SK-N-SH treated with all-trans-retinoic acid at 6 μM for 48 hours (cell line): Measurements from ENCODE around the gene ARHGAP8.

Source experiments
- ARNTL ChIP-seq: fragments of 450-650 bp; formaldehyde crosslinking; IDR thresholded peaks from 2 replicates; pipeline ENCODE4 v1.5.0; 2020; ENCODE audit warnings: low read depth, mild to moderate bottlenecking, moderate library complexity, borderline replicate concordance
- ESRRG ChIP-seq: fragments of 250-450 bp; sonication (Bioruptor Pico); IDR thresholded peaks from 2 replicates; pipeline ENCODE4 v1.6.1; 2021; ENCODE audit warnings: mild to moderate bottlenecking
- ZNF70 ChIP-seq: fragments of 450-650 bp; formaldehyde crosslinking; IDR thresholded peaks from 2 replicates; pipeline ENCODE4 v1.5.0; 2020; ENCODE audit warnings: mild to moderate bottlenecking, moderate library complexity
- TF ChIP-seq, protein P1 (sequence below): fragments of 250-450 bp; sonication (Bioruptor Pico); IDR thresholded peaks from 2 replicates; pipeline ENCODE4 v1.5.0; 2020; ENCODE audit warnings: mild to moderate bottlenecking, moderate library complexity
- TF ChIP-seq, protein P2 (sequence below): fragments of 250-450 bp; sonication (Bioruptor Pico); IDR thresholded peaks from 2 replicates; pipeline ENCODE4 v1.8.0; 2020; ENCODE audit warnings: mild to moderate bottlenecking, moderate library complexity, borderline replicate concordance
- TF ChIP-seq, protein P3 (sequence below): fragments of 250-450 bp; sonication (Bioruptor Pico); IDR thresholded peaks from 2 replicates; pipeline ENCODE4 v1.5.1; 2021; ENCODE audit warnings: mild to moderate bottlenecking, moderate library complexity

DNA sequence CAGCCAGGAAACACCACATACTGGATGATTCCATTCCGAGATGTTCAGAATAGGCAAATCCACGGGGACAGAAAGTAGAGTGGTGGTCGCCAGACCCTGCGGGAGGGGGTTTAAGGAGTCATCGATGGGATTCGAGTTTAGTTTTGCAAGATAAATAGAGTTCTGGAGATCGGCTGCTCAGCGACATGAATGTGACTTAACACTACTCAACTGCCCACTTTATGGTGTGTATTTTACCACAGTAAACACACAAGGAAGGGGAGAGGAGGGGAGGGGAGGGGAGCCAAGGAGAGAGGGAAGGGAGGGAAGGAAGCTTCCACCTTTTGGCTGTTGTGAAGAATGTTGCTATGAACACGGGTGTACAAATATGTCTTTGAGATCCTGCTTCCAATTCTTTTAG is 10.4 kb upstream of the ARHGAP8 start:
- no peak for TF ChIP-seq ARNTL (CRISPR knock-in tag)
- TF ChIP-seq, protein P1, sequence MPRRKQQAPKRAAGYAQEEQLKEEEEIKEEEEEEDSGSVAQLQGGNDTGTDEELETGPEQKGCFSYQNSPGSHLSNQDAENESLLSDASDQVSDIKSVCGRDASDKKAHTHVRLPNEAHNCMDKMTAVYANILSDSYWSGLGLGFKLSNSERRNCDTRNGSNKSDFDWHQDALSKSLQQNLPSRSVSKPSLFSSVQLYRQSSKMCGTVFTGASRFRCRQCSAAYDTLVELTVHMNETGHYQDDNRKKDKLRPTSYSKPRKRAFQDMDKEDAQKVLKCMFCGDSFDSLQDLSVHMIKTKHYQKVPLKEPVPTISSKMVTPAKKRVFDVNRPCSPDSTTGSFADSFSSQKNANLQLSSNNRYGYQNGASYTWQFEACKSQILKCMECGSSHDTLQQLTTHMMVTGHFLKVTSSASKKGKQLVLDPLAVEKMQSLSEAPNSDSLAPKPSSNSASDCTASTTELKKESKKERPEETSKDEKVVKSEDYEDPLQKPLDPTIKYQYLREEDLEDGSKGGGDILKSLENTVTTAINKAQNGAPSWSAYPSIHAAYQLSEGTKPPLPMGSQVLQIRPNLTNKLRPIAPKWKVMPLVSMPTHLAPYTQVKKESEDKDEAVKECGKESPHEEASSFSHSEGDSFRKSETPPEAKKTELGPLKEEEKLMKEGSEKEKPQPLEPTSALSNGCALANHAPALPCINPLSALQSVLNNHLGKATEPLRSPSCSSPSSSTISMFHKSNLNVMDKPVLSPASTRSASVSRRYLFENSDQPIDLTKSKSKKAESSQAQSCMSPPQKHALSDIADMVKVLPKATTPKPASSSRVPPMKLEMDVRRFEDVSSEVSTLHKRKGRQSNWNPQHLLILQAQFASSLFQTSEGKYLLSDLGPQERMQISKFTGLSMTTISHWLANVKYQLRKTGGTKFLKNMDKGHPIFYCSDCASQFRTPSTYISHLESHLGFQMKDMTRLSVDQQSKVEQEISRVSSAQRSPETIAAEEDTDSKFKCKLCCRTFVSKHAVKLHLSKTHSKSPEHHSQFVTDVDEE (CRISPR knock-in tag), result no peak
- TF ChIP-seq, protein P2, sequence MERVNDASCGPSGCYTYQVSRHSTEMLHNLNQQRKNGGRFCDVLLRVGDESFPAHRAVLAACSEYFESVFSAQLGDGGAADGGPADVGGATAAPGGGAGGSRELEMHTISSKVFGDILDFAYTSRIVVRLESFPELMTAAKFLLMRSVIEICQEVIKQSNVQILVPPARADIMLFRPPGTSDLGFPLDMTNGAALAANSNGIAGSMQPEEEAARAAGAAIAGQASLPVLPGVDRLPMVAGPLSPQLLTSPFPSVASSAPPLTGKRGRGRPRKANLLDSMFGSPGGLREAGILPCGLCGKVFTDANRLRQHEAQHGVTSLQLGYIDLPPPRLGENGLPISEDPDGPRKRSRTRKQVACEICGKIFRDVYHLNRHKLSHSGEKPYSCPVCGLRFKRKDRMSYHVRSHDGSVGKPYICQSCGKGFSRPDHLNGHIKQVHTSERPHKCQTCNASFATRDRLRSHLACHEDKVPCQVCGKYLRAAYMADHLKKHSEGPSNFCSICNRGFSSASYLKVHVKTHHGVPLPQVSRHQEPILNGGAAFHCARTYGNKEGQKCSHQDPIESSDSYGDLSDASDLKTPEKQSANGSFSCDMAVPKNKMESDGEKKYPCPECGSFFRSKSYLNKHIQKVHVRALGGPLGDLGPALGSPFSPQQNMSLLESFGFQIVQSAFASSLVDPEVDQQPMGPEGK (CRISPR knock-in tag), result no peak
- no peak for TF ChIP-seq ESRRG (CRISPR knock-in tag)
- TF ChIP-seq, protein P3, sequence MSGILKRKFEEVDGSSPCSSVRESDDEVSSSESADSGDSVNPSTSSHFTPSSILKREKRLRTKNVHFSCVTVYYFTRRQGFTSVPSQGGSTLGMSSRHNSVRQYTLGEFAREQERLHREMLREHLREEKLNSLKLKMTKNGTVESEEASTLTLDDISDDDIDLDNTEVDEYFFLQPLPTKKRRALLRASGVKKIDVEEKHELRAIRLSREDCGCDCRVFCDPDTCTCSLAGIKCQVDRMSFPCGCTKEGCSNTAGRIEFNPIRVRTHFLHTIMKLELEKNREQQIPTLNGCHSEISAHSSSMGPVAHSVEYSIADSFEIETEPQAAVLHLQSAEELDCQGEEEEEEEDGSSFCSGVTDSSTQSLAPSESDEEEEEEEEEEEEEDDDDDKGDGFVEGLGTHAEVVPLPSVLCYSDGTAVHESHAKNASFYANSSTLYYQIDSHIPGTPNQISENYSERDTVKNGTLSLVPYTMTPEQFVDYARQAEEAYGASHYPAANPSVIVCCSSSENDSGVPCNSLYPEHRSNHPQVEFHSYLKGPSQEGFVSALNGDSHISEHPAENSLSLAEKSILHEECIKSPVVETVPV (CRISPR knock-in tag), result no peak
- TF ChIP-seq ZNF70 (CRISPR knock-in tag), result no peak
